ENCODE measurements around the gene RBM7.

GRCh38 chr11:114438303-114438702, 37.8 kb downstream of the RBM7 start:
- TF ChIP-seq CTCF (conservative IDR thresholded peaks at IDR 0.05; ENCODE audit: low read length) (no peak), EZH2phosphoT487 (IDR thresholded peaks at IDR 0.05; ENCODE audit: borderline replicate concordance) (no peak)

Data from Loucy (cell line).